Mesendoderm (in vitro differentiated cells): ENCODE results near the gene BBS5.
A peak's percentile ranks its signal among the peaks of the same experiment; 100 is the strongest.

ENCODE experiments used
- DNase-seq: peaks from one replicate; pipeline ENCODE4 v3.0.0; 2013
- H2AK5ac ChIP-seq: 2 replicates; pipeline ENCODE4 v1.6.1; 2013; ENCODE audit warnings: low read length, inconsistent platforms
- H2BK120ac ChIP-seq: 2 replicates; pipeline ENCODE4 v1.6.1; 2013; ENCODE audit warnings: low read depth, mild to moderate bottlenecking, low read length, moderate library complexity, mixed read lengths
- H2BK15ac ChIP-seq: replicated peaks from 2 replicates; pipeline ENCODE4 v1.6.1; 2013; ENCODE audit warnings: low read depth, mild to moderate bottlenecking, moderate library complexity
- H2BK5ac ChIP-seq: 2 replicates; pipeline ENCODE4 v1.6.1; 2013; ENCODE audit warnings: low read length, inconsistent platforms
- H3K18ac ChIP-seq: 2 replicates; pipeline ENCODE4 v1.6.1; 2013; ENCODE audit warnings: mild to moderate bottlenecking, low read length, mixed read lengths
- H3K23ac ChIP-seq: one replicate; pipeline ENCODE4 v1.6.1; 2013; ENCODE audit warnings: low read length
- H3K27ac ChIP-seq: 2 replicates; pipeline ENCODE4 v1.5.1; 2013; ENCODE audit warnings: low read depth, mild to moderate bottlenecking, inconsistent platforms, low read length, moderate library complexity
- H3K27me3 ChIP-seq: 2 replicates; pipeline ENCODE4 v1.6.1; 2013; ENCODE audit warnings: low read length, control low read depth, mild to moderate bottlenecking, inconsistent platforms; ENCODE audit not compliant: insufficient read depth, poor library complexity
- H3K36me3 ChIP-seq: 2 replicates; pipeline ENCODE4 v1.6.1; 2013; ENCODE audit warnings: low read length, inconsistent platforms; ENCODE audit not compliant: control insufficient read depth, insufficient read depth
- H3K4ac ChIP-seq: one replicate; pipeline ENCODE4 v1.6.1; 2013; ENCODE audit warnings: low read depth, mild to moderate bottlenecking, low read length, moderate library complexity
- H3K4me1 ChIP-seq: 2 replicates; pipeline ENCODE4 v1.6.1; 2013; ENCODE audit warnings: low read depth, low read length, inconsistent platforms; ENCODE audit not compliant: control insufficient read depth
- H3K4me2 ChIP-seq: 2 replicates; pipeline ENCODE4 v1.6.1; 2013; ENCODE audit warnings: low read length
- H3K4me3 ChIP-seq: 2 replicates; pipeline ENCODE4 v1.5.1; 2013; ENCODE audit warnings: mild to moderate bottlenecking, low read length
- H3K56ac ChIP-seq: one replicate; pipeline ENCODE4 v1.6.1; 2013; ENCODE audit warnings: low read length
- H3K79me1 ChIP-seq: 2 replicates; pipeline ENCODE4 v1.6.1; 2013; ENCODE audit warnings: low read length, inconsistent platforms
- H3K79me2 ChIP-seq: 2 replicates; pipeline ENCODE4 v1.6.1; 2013; ENCODE audit warnings: mild to moderate bottlenecking, low read length; ENCODE audit not compliant: control insufficient read depth, insufficient read depth
- H3K9ac ChIP-seq: 2 replicates; pipeline ENCODE4 v1.6.1; 2013; ENCODE audit warnings: low read length, inconsistent platforms
- H4K5ac ChIP-seq: one replicate; pipeline ENCODE4 v1.6.1; 2013; ENCODE audit warnings: low read length
- H4K8ac ChIP-seq: one replicate; pipeline ENCODE4 v1.6.1; 2013; ENCODE audit warnings: low read depth, mild to moderate bottlenecking, control low read depth, low read length, moderate library complexity
- WGBS: extraction: QIAGEN DNeasy Blood & Tissue Kit; methylation state at CpG from one replicate; pipeline ENCODE4 v1.1.7; 2013; ENCODE audit warnings: low lambda C conversion rate, missing lambda C conversion rate; ENCODE audit not compliant: insufficient coverage; ENCODE audit errors: extremely low coverage; 5-methylcytosine and 5-hydroxymethylcytosine counted together

The BBS5 gene

DNA sequence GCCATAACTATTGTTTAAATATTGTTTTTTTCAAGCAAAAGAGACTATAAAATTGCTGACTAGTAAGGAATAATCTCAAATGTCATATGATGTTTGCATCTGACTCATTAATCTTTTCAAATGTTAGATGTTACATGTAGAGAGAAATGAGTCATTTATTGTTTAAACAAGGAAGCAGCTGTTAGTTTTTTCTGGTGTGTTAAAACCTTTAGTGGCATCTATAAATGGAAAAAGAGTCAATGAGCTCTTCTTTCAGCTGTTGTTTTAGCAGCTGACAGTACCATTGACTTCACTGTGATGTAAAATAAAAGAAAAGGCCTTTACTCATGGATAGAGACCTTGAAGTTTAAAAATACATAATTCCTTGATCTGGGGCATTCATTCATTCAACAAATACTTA is 28.4 kb downstream of the BBS5 start:
- Histone ChIP-seq H4K8ac (no peak overlapping the region), H3K9ac (no peak overlapping the region), H2BK5ac (no peak overlapping the region), H3K23ac (no peak overlapping the region), H2BK15ac (no peak overlapping the region), H3K4ac (no peak overlapping the region), H2AK5ac (no peak overlapping the region), H3K4me3 (no peak overlapping the region), H3K79me1 (no peaks in the 10 kb centered on the region), H2BK120ac (no peak overlapping the region), H3K27me3 (no peaks in the 10 kb centered on the region), H3K4me1 (no peaks in the 10 kb centered on the region), H3K18ac (no peak overlapping the region), H3K56ac (no peak overlapping the region), H3K4me2 (no peak overlapping the region), H4K5ac (no peak overlapping the region), H3K79me2 (no peaks in the 10 kb centered on the region), H3K27ac (no peak overlapping the region), H3K36me3 (no peaks in the 10 kb centered on the region)
- DNase-seq = no peak

DNA sequence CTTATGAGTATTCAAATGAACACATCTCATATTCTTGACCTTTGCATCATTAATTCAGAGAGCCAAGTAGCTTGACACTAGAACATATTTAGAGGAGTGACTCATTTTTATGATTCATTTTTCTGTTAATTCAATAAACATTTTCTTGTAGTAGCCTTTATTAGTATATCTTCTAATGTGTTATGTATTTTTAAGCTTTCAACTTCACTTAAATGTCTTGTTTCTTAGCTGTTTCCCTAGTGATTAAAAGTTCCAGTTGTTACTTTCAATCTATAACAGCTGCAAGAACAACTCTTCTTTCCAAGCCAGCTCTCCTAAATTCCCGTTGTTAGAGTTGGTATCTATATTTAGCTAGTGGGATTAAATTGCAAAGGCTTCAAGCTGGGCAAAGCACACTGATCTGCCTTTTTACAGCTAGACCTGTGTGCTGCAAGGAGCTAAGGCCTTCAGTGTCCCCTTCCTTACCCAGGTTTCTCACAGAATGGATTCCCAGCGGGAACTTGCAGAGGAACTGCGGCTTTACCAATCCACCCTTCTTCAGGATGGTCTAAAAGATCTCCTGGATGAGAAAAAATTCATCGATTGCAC is 30.1 kb downstream of the BBS5 start, which contains the start of gene KLHL41:
TSS of gene KLHL41 (plus strand) at position 405 of the 588 bp plus-strand sequence. CDS start at position 482, 77 bp downstream.
- Histone ChIP-seq H2BK15ac (no peak within 1 kb of the TSS), H3K23ac (no peak within 1 kb of the TSS), H2BK120ac (no peak within 1 kb of the TSS), H3K27ac (no peak within 1 kb of the TSS), H3K79me2 (no peaks in the 10 kb centered on the region), H3K4me2 (no peak within 1 kb of the TSS), H3K18ac (no peak within 1 kb of the TSS), H2BK5ac (no peak within 1 kb of the TSS), H3K56ac (no peak within 1 kb of the TSS), H3K4me3 (no peak within 1 kb of the TSS), H3K9ac (no peak within 1 kb of the TSS), H2AK5ac (no peak within 1 kb of the TSS), H3K4me1 (no peaks in the 10 kb centered on the region), H3K4ac (no peak within 1 kb of the TSS), H3K79me1 (no peaks in the 10 kb centered on the region), H4K8ac (no peak within 1 kb of the TSS), H3K27me3 (no peaks in the 10 kb centered on the region), H4K5ac (no peak within 1 kb of the TSS), H3K36me3 (no peaks in the 10 kb centered on the region)
- DNase-seq = peak; percentile 2
- no CpG with 5 or more reads among the region's 4 CpGs for WGBS

DNA sequence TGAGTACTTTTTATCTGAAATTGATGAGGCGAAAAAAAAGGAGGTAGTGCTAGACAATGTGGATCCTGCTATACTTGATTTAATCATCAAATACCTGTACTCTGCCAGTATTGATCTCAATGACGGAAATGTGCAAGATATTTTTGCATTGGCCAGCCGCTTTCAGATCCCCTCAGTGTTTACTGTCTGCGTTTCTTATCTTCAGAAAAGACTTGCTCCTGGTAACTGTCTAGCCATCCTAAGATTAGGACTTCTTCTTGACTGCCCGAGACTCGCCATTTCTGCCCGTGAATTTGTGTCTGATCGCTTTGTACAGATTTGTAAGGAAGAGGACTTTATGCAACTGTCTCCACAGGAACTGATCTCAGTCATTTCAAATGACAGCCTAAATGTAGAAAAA is 30.7 kb downstream of the BBS5 start:
- H3K79me1 ChIP-seq = no peaks in the 10 kb centered on the region
- whole genome bisulfite sequencing = no CpG with 5 or more reads among the region's 8 CpGs
- H3K56ac ChIP-seq = no peak overlapping the region
- H2AK5ac ChIP-seq = no peak overlapping the region
- no peaks in the 10 kb centered on the region for H3K4me1 ChIP-seq
- no peaks in the 10 kb centered on the region for H3K27me3 ChIP-seq
- H3K18ac ChIP-seq = no peak overlapping the region
- H4K5ac ChIP-seq = no peak overlapping the region
- H3K4me2 ChIP-seq = no peak overlapping the region
- no peak overlapping the region for H3K4me3 ChIP-seq
- H2BK15ac ChIP-seq = no peak overlapping the region
- H3K79me2 ChIP-seq = no peaks in the 10 kb centered on the region
- H3K27ac ChIP-seq = no peak overlapping the region
- H3K23ac ChIP-seq = no peak overlapping the region
- no peak for DNase-seq
- H2BK120ac ChIP-seq = no peak overlapping the region
- H2BK5ac ChIP-seq = no peak overlapping the region
- no peak overlapping the region for H4K8ac ChIP-seq
- no peak overlapping the region for H3K9ac ChIP-seq
- no peak overlapping the region for H3K4ac ChIP-seq
- no peaks in the 10 kb centered on the region for H3K36me3 ChIP-seq

DNA sequence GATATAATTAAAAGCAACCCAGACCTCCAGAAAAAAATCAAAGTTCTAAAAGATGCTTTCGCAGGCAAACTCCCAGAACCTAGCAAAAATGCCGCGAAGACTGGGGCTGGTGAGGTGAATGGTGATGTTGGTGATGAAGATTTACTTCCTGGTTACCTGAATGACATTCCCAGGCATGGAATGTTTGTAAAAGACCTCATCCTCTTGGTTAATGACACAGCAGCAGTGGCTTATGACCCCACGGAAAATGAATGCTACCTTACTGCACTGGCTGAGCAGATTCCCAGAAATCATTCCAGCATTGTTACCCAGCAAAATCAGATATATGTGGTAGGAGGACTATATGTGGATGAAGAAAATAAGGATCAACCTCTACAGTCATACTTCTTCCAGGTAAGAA is 31.2 kb downstream of the BBS5 start:
- H3K56ac ChIP-seq = no peak overlapping the region
- H3K9ac ChIP-seq = no peak overlapping the region
- H4K5ac ChIP-seq = no peak overlapping the region
- no peaks in the 10 kb centered on the region for H3K79me1 ChIP-seq
- no peak overlapping the region for H3K4me2 ChIP-seq
- WGBS = no CpG with 5 or more reads among the region's 4 CpGs
- no peak overlapping the region for H2BK15ac ChIP-seq
- DNase-seq = peak; percentile 27
- no peak overlapping the region for H3K23ac ChIP-seq
- H3K4me3 ChIP-seq = no peak overlapping the region
- no peak overlapping the region for H3K18ac ChIP-seq
- H3K27me3 ChIP-seq = no peaks in the 10 kb centered on the region
- H3K4me1 ChIP-seq = no peaks in the 10 kb centered on the region
- no peak overlapping the region for H2BK120ac ChIP-seq
- no peaks in the 10 kb centered on the region for H3K79me2 ChIP-seq
- no peak overlapping the region for H2AK5ac ChIP-seq
- H3K27ac ChIP-seq = no peak overlapping the region
- H3K4ac ChIP-seq = no peak overlapping the region
- no peaks in the 10 kb centered on the region for H3K36me3 ChIP-seq
- H2BK5ac ChIP-seq = no peak overlapping the region
- H4K8ac ChIP-seq = no peak overlapping the region

DNA sequence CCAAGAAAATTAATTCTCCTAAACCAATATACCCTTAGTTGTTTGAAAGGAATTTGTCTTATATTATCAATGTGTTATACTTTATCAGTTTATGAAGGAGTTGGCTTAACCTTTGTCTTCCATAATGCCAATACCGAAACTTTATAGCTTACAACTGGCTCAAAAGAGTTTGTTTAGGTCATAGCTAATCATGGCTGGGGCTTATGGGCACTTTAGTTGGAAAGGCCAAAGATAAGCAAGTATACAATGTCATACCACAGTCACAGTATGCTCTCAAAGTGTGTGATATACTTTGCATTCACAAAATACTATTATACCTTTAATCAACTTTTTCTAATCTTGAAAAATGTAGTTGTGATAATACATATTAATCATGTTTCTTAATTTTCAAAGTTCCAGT is 32.5 kb downstream of the BBS5 start:
- Histone ChIP-seq H3K23ac (no peak overlapping the region), H3K27me3 (no peaks in the 10 kb centered on the region), H4K5ac (no peak overlapping the region), H3K56ac (no peak overlapping the region), H3K18ac (no peak overlapping the region), H4K8ac (no peak overlapping the region), H3K4me2 (no peak overlapping the region), H3K9ac (no peak overlapping the region), H3K4me3 (no peak overlapping the region), H3K79me1 (no peaks in the 10 kb centered on the region), H3K4me1 (no peaks in the 10 kb centered on the region), H3K36me3 (no peaks in the 10 kb centered on the region), H3K79me2 (no peaks in the 10 kb centered on the region), H2BK5ac (no peak overlapping the region), H3K4ac (no peak overlapping the region), H2BK120ac (no peak overlapping the region), H2BK15ac (no peak overlapping the region), H3K27ac (no peak overlapping the region), H2AK5ac (no peak overlapping the region)
- no peak for DNase-seq
- WGBS = no CpG with 5 or more reads among the region's 1 CpG

DNA sequence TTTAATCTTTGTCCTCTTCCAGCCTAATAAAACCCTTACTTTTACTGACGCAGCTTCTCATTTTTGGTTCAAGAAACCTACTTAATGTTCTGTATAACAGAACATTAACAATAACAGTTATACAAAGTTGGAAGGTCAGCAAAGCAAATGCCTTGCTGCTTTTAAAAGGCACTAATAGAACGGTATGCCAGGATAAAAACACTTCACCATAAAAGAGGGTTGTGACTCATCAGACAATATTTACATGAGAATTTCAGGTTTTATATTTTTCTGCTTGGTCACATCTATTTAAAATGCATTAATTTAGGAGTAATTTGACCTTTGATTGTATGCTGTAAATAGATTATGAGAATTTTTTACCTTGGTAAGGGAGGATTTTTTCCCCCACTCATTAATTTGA is 33.2 kb downstream of the BBS5 start:
- Histone ChIP-seq H3K27me3 (no peaks in the 10 kb centered on the region), H4K5ac (no peak overlapping the region), H3K27ac (no peak overlapping the region), H4K8ac (no peak overlapping the region), H3K9ac (no peak overlapping the region), H3K4me1 (no peaks in the 10 kb centered on the region), H3K79me2 (no peaks in the 10 kb centered on the region), H3K18ac (no peak overlapping the region), H2BK5ac (no peak overlapping the region), H2AK5ac (no peak overlapping the region), H3K23ac (no peak overlapping the region), H3K36me3 (no peaks in the 10 kb centered on the region), H2BK120ac (no peak overlapping the region), H3K4ac (no peak overlapping the region), H2BK15ac (no peak overlapping the region), H3K4me3 (no peak overlapping the region), H3K4me2 (no peak overlapping the region), H3K56ac (no peak overlapping the region), H3K79me1 (no peaks in the 10 kb centered on the region)
- WGBS = no CpG with 5 or more reads among the region's 2 CpGs
- no peak for DNase-seq
